Prostate gland (tissue), 2 donors: ENCODE measurements around the gene PPIB.

Source experiments
- CTCF ChIP-seq, 4 experiments: fragments of 200-600 bp in 2 of 4; fragments of 450-650 bp in 2 of 4; sonication (generic) in 2 of 4; IDR thresholded peaks; 1 replicate in 3 of 4; 2 replicates in 1 of 4; pipeline ENCODE4 v1.5.1; 2016 to 2019; ENCODE audit warnings: antibody characterized with exemption in 4 of 4, mild to moderate bottlenecking in 2 of 4, moderate library complexity in 2 of 4
- POLR2AphosphoS5 ChIP-seq: sonication (generic); formaldehyde crosslinking; IDR thresholded peaks from one replicate; pipeline ENCODE4 v1.6.1; 2017; ENCODE audit warnings: antibody characterized with exemption

DNA sequence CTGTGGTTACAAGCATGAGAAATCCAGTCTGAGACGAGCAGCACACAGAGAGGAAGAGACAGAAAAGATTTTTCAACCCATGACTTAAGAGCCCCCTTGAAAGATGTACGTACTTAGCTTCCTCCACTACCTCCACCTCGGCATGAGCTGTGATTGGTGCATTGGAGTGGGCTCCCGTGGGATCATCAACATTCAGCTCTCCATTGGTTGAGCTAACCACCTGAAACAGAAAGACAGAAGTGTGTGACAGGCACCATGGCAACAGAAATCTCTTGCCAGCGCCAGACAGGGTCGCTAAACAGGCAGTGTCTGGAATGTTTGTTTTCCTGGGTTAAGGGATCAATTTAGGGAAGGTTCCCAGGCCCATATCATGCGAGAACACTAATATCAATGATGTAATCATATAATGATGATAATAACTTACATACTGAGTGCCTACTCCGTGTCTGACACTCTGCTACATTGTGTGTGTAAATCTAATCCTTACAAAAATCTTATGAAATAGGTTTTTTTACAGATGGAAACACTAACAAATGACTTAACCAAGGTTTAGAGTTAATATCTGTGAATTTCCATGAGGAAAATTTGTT is 17.5 kb upstream of the PPIB start:
- no peak for TF ChIP-seq CTCF (IDR thresholded peaks at IDR 0.05)
- TF ChIP-seq POLR2AphosphoS5, result no peak
